NCI-H1105 (cell line): Measurements from ENCODE around the gene FAM9B.
"Not testable (repeated sequence)": the region's sequence is repeated elsewhere in the genome, so short reads cannot be mapped to it uniquely, and the experiment has no call there.

ENCODE experiments used
- DNase-seq: peaks from one replicate; lab custom pipeline; 2025; lab: John Stamatoyannopoulos, UW

Gene FAM9B

GRCh38 chrX:9033989-9034388 lies at the start of gene FAM9B:
FAM9B (minus strand) TSS chrX:9034127; CDS start chrX:9032986, 1,141 bp downstream.
- DNase-seq, result no peak

- DNase-seq, result no peak
These were observed 47.3 kb upstream of the FAM9B start for GRCh38 chrX:9081271-9081670.

- no peak for DNase-seq
These were observed 40.4 kb upstream of the FAM9B start for GRCh38 chrX:9074326-9074725.

- no peak for DNase-seq
These were observed 38.4 kb upstream of the FAM9B start for GRCh38 chrX:9072281-9072680.

- DNase-seq, result no peak
These were observed 37.2 kb upstream of the FAM9B start for GRCh38 chrX:9071031-9071650.

- no peak for DNase-seq
These were observed 35.6 kb upstream of the FAM9B start for GRCh38 chrX:9069573-9069972.

- DNase-seq, result no peak
These were observed 30.8 kb upstream of the FAM9B start for GRCh38 chrX:9064694-9065093.

- DNase-seq, result no peak
These were observed 28.7 kb upstream of the FAM9B start for GRCh38 chrX:9062641-9063040.

GRCh38 chrX:9055354-9055753 lies 21.4 kb upstream of the FAM9B start:
- DNase-seq, result no peak

GRCh38 chrX:9052081-9052480 lies 18.2 kb upstream of the FAM9B start:
- no peak for DNase-seq

GRCh38 chrX:9050331-9050730 lies 16.4 kb upstream of the FAM9B start:
- DNase-seq, result no peak

GRCh38 chrX:9048801-9049200 lies 14.9 kb upstream of the FAM9B start:
- no peak for DNase-seq

- DNase-seq, result no peak
These were observed 4.3 kb upstream of the FAM9B start for GRCh38 chrX:9038244-9038643.

GRCh38 chrX:9037296-9037695 lies 3.4 kb upstream of the FAM9B start:
- no peak for DNase-seq

GRCh38 chrX:9033586-9033985 lies 341 bp downstream of the FAM9B start:
- DNase-seq, result no peak

GRCh38 chrX:9033179-9033578 lies 748 bp downstream of the FAM9B start:
- DNase-seq, result no peak

- no peak for DNase-seq
These were observed 10.6 kb downstream of the FAM9B start for GRCh38 chrX:9023293-9023692.

- DNase-seq, result no peak
These were observed 14.8 kb downstream of the FAM9B start for GRCh38 chrX:9019151-9019550.

GRCh38 chrX:9018332-9018731 lies 15.6 kb downstream of the FAM9B start:
- not testable (repeated sequence) for DNase-seq

- no peak for DNase-seq
These were observed 30.9 kb downstream of the FAM9B start for GRCh38 chrX:9003041-9003440.

- DNase-seq, result no peak
These were observed 45.5 kb downstream of the FAM9B start for GRCh38 chrX:8988446-8988845.

GRCh38 chrX:8987672-8988250 lies 46.2 kb downstream of the FAM9B start:
- no peak for DNase-seq

- no peak for DNase-seq
These were observed 49.7 kb downstream of the FAM9B start for GRCh38 chrX:8984231-8984630.

GRCh38 chrX:8981723-8982122 lies 52.2 kb downstream of the FAM9B start:
- no peak for DNase-seq
